ENCODE results near the gene IQCK.
"Not testable (repeated sequence)": the region's sequence is repeated elsewhere in the genome, so short reads cannot be mapped to it uniquely, and the experiment has no call there.

GRCh38 chr16:19679281-19679680, 38.8 kb upstream of the IQCK start:
- not testable (repeated sequence) for TF ChIP-seq CTCF (IDR thresholded peaks at IDR 0.05; ENCODE audit: low read depth, low read length); EZH2phosphoT487 (IDR thresholded peaks at IDR 0.05; ENCODE audit: low read depth)
